ENCODE data around the gene OSGEP. TPM values are rescaled to one million over a fixed set of nuclear protein-coding genes. Genes with fewer than 3 reads are reported as not detected.
A peak's percentile ranks its signal among the peaks of the same experiment; 100 is the strongest.

Gene OSGEP
- total and polyA plus RNA-seq, 12 donors, result 17.6 to 37.6 (median 22.8) TPM

- TF ChIP-seq CTCF (IDR thresholded peaks at IDR 0.05), result no peak
- Histone ChIP-seq H3K4me3 (no peak overlapping the region), H3K27ac (no peak overlapping the region), H3K27me3 (peaks cover 0 to 2% (median 0%) of the 10 kb centered on the region in 7 donors), H3K9me3 (no peaks in the 10 kb centered on the region), H3K4me1 (peaks cover 0 to 36% (median 13%) of the 10 kb centered on the region in 9 donors), H3K36me3 (peaks cover 0 to 12% (median 0%) of the 10 kb centered on the region in 9 donors)
- DNase-seq, result peak in 1 of 2 donors; percentile 43
- intact Hi-C loops (cut with DNase I), result no loop called here
- peak in 6 of 8 donors; percentile 11 to 74 (median 42) for ATAC-seq
- WGBS, 2 donors, result 76 to 77% methylated on average over 30 of the region's 30 CpGs
These were observed 24.6 kb downstream of the OSGEP start for GRCh38 chr14:20429801-20430669.

GRCh38 chr14:20428802-20429201, 25.8 kb downstream of the OSGEP start:
- ATAC-seq (peak in 3 of 8 donors; percentile 29 to 38 (median 31)), DNase-seq (no peak)
- no peaks in the 10 kb centered on the region for H3K9me3 ChIP-seq
- H3K4me1 ChIP-seq, result peaks cover 0 to 36% (median 9%) of the 10 kb centered on the region in 9 donors
- intact Hi-C loops (cut with DNase I), result no loop called here
- no peak overlapping the region for H3K4me3 ChIP-seq
- no peak overlapping the region for H3K27ac ChIP-seq
- TF ChIP-seq CTCF (IDR thresholded peaks at IDR 0.05), result no peak
- WGBS, 2 donors, result 36 to 41% methylated on average over 5 of the region's 5 CpGs
- peaks cover 0 to 12% (median 0%) of the 10 kb centered on the region in 9 donors for H3K36me3 ChIP-seq
- no peaks in the 10 kb centered on the region for H3K27me3 ChIP-seq

GRCh38 chr14:20428010-20428365, 26.6 kb downstream of the OSGEP start:
- Histone ChIP-seq H3K27ac (peak overlapping the region in 2 of 10 donors; percentile 64 to 74), H3K36me3 (peaks cover 0 to 12% (median 0%) of the 10 kb centered on the region in 9 donors), H3K27me3 (no peaks in the 10 kb centered on the region), H3K4me3 (no peak overlapping the region), H3K9me3 (no peaks in the 10 kb centered on the region), H3K4me1 (peaks cover 0 to 36% (median 9%) of the 10 kb centered on the region in 9 donors)
- DNase-seq (no peak), ATAC-seq (no peak)
- TF ChIP-seq CTCF (IDR thresholded peaks at IDR 0.05), result no peak
- intact Hi-C loops (cut with DNase I), result no loop called here
- 81 to 86% methylated on average over 5 of the region's 5 CpGs for WGBS, 2 donors

- Histone ChIP-seq H3K27me3 (no peaks in the 10 kb centered on the region), H3K4me3 (peak overlapping the region in 1 of 10 donors; percentile 26), H3K4me1 (peaks cover 0 to 36% (median 9%) of the 10 kb centered on the region in 9 donors), H3K9me3 (no peaks in the 10 kb centered on the region), H3K27ac (peak overlapping the region in 4 of 10 donors; percentile 6 to 74 (median 38)), H3K36me3 (peaks cover 0 to 12% (median 0%) of the 10 kb centered on the region in 9 donors)
- intact Hi-C loops (cut with DNase I), result no loop called here
- 65 to 72% methylated on average over 5 of the region's 5 CpGs for WGBS, 2 donors
- no peak for TF ChIP-seq CTCF (IDR thresholded peaks at IDR 0.05)
- DNase-seq, result no peak
- ATAC-seq, result peak in 7 of 8 donors; percentile 45 to 73 (median 51)
These were observed 27.2 kb downstream of the OSGEP start for GRCh38 chr14:20427231-20428009.

Data from heart right ventricle (tissue), 16 donors.